ENCODE data around the gene KIAA0930.
A peak's percentile ranks its signal among the peaks of the same experiment; 100 is the strongest.

Gene KIAA0930

GRCh38 chr22:45211848-45212247 is 28.8 kb downstream of the KIAA0930 start:
- no peaks in the 10 kb centered on the region for H3K9me3 ChIP-seq (ENCODE audit: control insufficient read depth in 2 of 2, low read length in 2 of 2)
- H3K4me1 ChIP-seq (ENCODE audit: control insufficient read depth, insufficient read depth, low read length), result peaks cover 42% of the 10 kb centered on the region
- H3K27me3 ChIP-seq (ENCODE audit: control insufficient read depth in 1 of 2, insufficient read depth in 2 of 2, low read length in 2 of 2), result no peaks in the 10 kb centered on the region
- peak overlapping the region; percentile 16 to 60 for H3K9ac ChIP-seq (ENCODE audit: low read length in 2 of 2)
- peak overlapping the region; percentile 20 to 71 for H3K4me3 ChIP-seq (ENCODE audit: low read length in 2 of 2)
- H3K27ac ChIP-seq (ENCODE audit: low read length), result peak overlapping the region; percentile 41
- H3K36me3 ChIP-seq (ENCODE audit: control insufficient read depth in 2 of 2, insufficient read depth in 2 of 2, low read length in 2 of 2), result no peaks in the 10 kb centered on the region

GRCh38 chr22:45211435-45211834 is 29.3 kb downstream of the KIAA0930 start:
- Histone ChIP-seq H3K9ac (ENCODE audit: low read length in 2 of 2) (no peak overlapping the region), H3K4me3 (ENCODE audit: low read length in 2 of 2) (peak overlapping the region; percentile 20 to 71), H3K27ac (ENCODE audit: low read length) (no peak overlapping the region), H3K27me3 (ENCODE audit: control insufficient read depth in 1 of 2, insufficient read depth in 2 of 2, low read length in 2 of 2) (no peaks in the 10 kb centered on the region), H3K36me3 (ENCODE audit: control insufficient read depth in 2 of 2, insufficient read depth in 2 of 2, low read length in 2 of 2) (no peaks in the 10 kb centered on the region), H3K4me1 (ENCODE audit: control insufficient read depth, insufficient read depth, low read length) (peaks cover 38% of the 10 kb centered on the region), H3K9me3 (ENCODE audit: control insufficient read depth in 2 of 2, low read length in 2 of 2) (no peaks in the 10 kb centered on the region)

- Histone ChIP-seq H3K27me3 (ENCODE audit: control insufficient read depth in 1 of 2, insufficient read depth in 2 of 2, low read length in 2 of 2) (no peaks in the 10 kb centered on the region), H3K4me1 (ENCODE audit: control insufficient read depth, insufficient read depth, low read length) (peaks cover 34% of the 10 kb centered on the region), H3K27ac (ENCODE audit: low read length) (no peak overlapping the region), H3K9me3 (ENCODE audit: control insufficient read depth in 2 of 2, low read length in 2 of 2) (no peaks in the 10 kb centered on the region), H3K9ac (ENCODE audit: low read length in 2 of 2) (no peak overlapping the region), H3K4me3 (ENCODE audit: low read length in 2 of 2) (peak overlapping the region in 1 of 2 donors; percentile 71), H3K36me3 (ENCODE audit: control insufficient read depth in 2 of 2, insufficient read depth in 2 of 2, low read length in 2 of 2) (no peaks in the 10 kb centered on the region)
Observed at GRCh38 chr22:45210991-45211390, 29.7 kb downstream of the KIAA0930 start.

GRCh38 chr22:45210577-45210976 is 30.1 kb downstream of the KIAA0930 start:
- no peaks in the 10 kb centered on the region for H3K27me3 ChIP-seq (ENCODE audit: control insufficient read depth in 1 of 2, insufficient read depth in 2 of 2, low read length in 2 of 2)
- H3K36me3 ChIP-seq (ENCODE audit: control insufficient read depth in 2 of 2, insufficient read depth in 2 of 2, low read length in 2 of 2), result no peaks in the 10 kb centered on the region
- H3K9ac ChIP-seq (ENCODE audit: low read length in 2 of 2), result no peak overlapping the region
- H3K27ac ChIP-seq (ENCODE audit: low read length), result no peak overlapping the region
- no peaks in the 10 kb centered on the region for H3K9me3 ChIP-seq (ENCODE audit: control insufficient read depth in 2 of 2, low read length in 2 of 2)
- H3K4me1 ChIP-seq (ENCODE audit: control insufficient read depth, insufficient read depth, low read length), result peaks cover 33% of the 10 kb centered on the region
- no peak overlapping the region for H3K4me3 ChIP-seq (ENCODE audit: low read length in 2 of 2)

- Histone ChIP-seq H3K36me3 (ENCODE audit: control insufficient read depth in 2 of 2, insufficient read depth in 2 of 2, low read length in 2 of 2) (peaks cover 0 to 4% of the 10 kb centered on the region in 2 donors), H3K27me3 (ENCODE audit: control insufficient read depth in 1 of 2, insufficient read depth in 2 of 2, low read length in 2 of 2) (no peaks in the 10 kb centered on the region), H3K4me1 (ENCODE audit: control insufficient read depth, insufficient read depth, low read length) (peaks cover 33% of the 10 kb centered on the region), H3K27ac (ENCODE audit: low read length) (no peak overlapping the region), H3K4me3 (ENCODE audit: low read length in 2 of 2) (no peak overlapping the region), H3K9ac (ENCODE audit: low read length in 2 of 2) (no peak overlapping the region), H3K9me3 (ENCODE audit: control insufficient read depth in 2 of 2, low read length in 2 of 2) (no peaks in the 10 kb centered on the region)
Observed at GRCh38 chr22:45210174-45210573, 30.5 kb downstream of the KIAA0930 start.

- H3K27me3 ChIP-seq (ENCODE audit: control insufficient read depth in 1 of 2, insufficient read depth in 2 of 2, low read length in 2 of 2), result no peaks in the 10 kb centered on the region
- H3K9ac ChIP-seq (ENCODE audit: low read length in 2 of 2), result no peak overlapping the region
- H3K27ac ChIP-seq (ENCODE audit: low read length), result no peak overlapping the region
- H3K36me3 ChIP-seq (ENCODE audit: control insufficient read depth in 2 of 2, insufficient read depth in 2 of 2, low read length in 2 of 2), result peaks cover 0 to 5% of the 10 kb centered on the region in 2 donors
- H3K4me3 ChIP-seq (ENCODE audit: low read length in 2 of 2), result no peak overlapping the region
- H3K4me1 ChIP-seq (ENCODE audit: control insufficient read depth, insufficient read depth, low read length), result peaks cover 33% of the 10 kb centered on the region
- no peaks in the 10 kb centered on the region for H3K9me3 ChIP-seq (ENCODE audit: control insufficient read depth in 2 of 2, low read length in 2 of 2)
Observed at GRCh38 chr22:45208993-45209838, 31.5 kb downstream of the KIAA0930 start.

- H3K9me3 ChIP-seq (ENCODE audit: control insufficient read depth in 2 of 2, low read length in 2 of 2), result no peaks in the 10 kb centered on the region
- peaks cover 0 to 9% of the 10 kb centered on the region in 2 donors for H3K36me3 ChIP-seq (ENCODE audit: control insufficient read depth in 2 of 2, insufficient read depth in 2 of 2, low read length in 2 of 2)
- peaks cover 33% of the 10 kb centered on the region for H3K4me1 ChIP-seq (ENCODE audit: control insufficient read depth, insufficient read depth, low read length)
- no peak overlapping the region for H3K27ac ChIP-seq (ENCODE audit: low read length)
- no peaks in the 10 kb centered on the region for H3K27me3 ChIP-seq (ENCODE audit: control insufficient read depth in 1 of 2, insufficient read depth in 2 of 2, low read length in 2 of 2)
- no peak overlapping the region for H3K4me3 ChIP-seq (ENCODE audit: low read length in 2 of 2)
- no peak overlapping the region for H3K9ac ChIP-seq (ENCODE audit: low read length in 2 of 2)
Observed at GRCh38 chr22:45208696-45208992, 32.0 kb downstream of the KIAA0930 start.

GRCh38 chr22:45207981-45208664 is 32.6 kb downstream of the KIAA0930 start:
- Histone ChIP-seq H3K36me3 (ENCODE audit: control insufficient read depth in 2 of 2, insufficient read depth in 2 of 2, low read length in 2 of 2) (peaks cover 0 to 11% of the 10 kb centered on the region in 2 donors), H3K9ac (ENCODE audit: low read length in 2 of 2) (no peak overlapping the region), H3K27ac (ENCODE audit: low read length) (no peak overlapping the region)

GRCh38 chr22:45207533-45207932 is 33.2 kb downstream of the KIAA0930 start:
- Histone ChIP-seq H3K9ac (ENCODE audit: low read length in 2 of 2) (no peak overlapping the region), H3K4me1 (ENCODE audit: control insufficient read depth, insufficient read depth, low read length) (peaks cover 27% of the 10 kb centered on the region), H3K27me3 (ENCODE audit: control insufficient read depth in 1 of 2, insufficient read depth in 2 of 2, low read length in 2 of 2) (no peaks in the 10 kb centered on the region), H3K4me3 (ENCODE audit: low read length in 2 of 2) (no peak overlapping the region), H3K9me3 (ENCODE audit: control insufficient read depth in 2 of 2, low read length in 2 of 2) (no peaks in the 10 kb centered on the region), H3K36me3 (ENCODE audit: control insufficient read depth in 2 of 2, insufficient read depth in 2 of 2, low read length in 2 of 2) (peaks cover 0 to 15% of the 10 kb centered on the region in 2 donors), H3K27ac (ENCODE audit: low read length) (no peak overlapping the region)

More at GRCh38 chr22:45207981-45208664, 32.6 kb downstream of the KIAA0930 start:
- H3K4me1 ChIP-seq (ENCODE audit: control insufficient read depth, insufficient read depth, low read length), result peaks cover 31% of the 10 kb centered on the region
- no peaks in the 10 kb centered on the region for H3K9me3 ChIP-seq (ENCODE audit: control insufficient read depth in 2 of 2, low read length in 2 of 2)
- H3K27me3 ChIP-seq (ENCODE audit: control insufficient read depth in 1 of 2, insufficient read depth in 2 of 2, low read length in 2 of 2), result no peaks in the 10 kb centered on the region
- H3K4me3 ChIP-seq (ENCODE audit: low read length in 2 of 2), result no peak overlapping the region

- Histone ChIP-seq H3K27ac (ENCODE audit: low read length) (no peak overlapping the region), H3K9ac (ENCODE audit: low read length in 2 of 2) (no peak overlapping the region), H3K9me3 (ENCODE audit: control insufficient read depth in 2 of 2, low read length in 2 of 2) (no peaks in the 10 kb centered on the region), H3K4me3 (ENCODE audit: low read length in 2 of 2) (no peak overlapping the region), H3K4me1 (ENCODE audit: control insufficient read depth, insufficient read depth, low read length) (peaks cover 26% of the 10 kb centered on the region), H3K36me3 (ENCODE audit: control insufficient read depth in 2 of 2, insufficient read depth in 2 of 2, low read length in 2 of 2) (peaks cover 0 to 16% of the 10 kb centered on the region in 2 donors), H3K27me3 (ENCODE audit: control insufficient read depth in 1 of 2, insufficient read depth in 2 of 2, low read length in 2 of 2) (no peaks in the 10 kb centered on the region)
Observed at GRCh38 chr22:45206233-45206632, 34.5 kb downstream of the KIAA0930 start.

Data from stomach smooth muscle (tissue), 2 donors.